Osteoblast (primary cell): ENCODE data around the gene ZMIZ1. TPM values are rescaled to one million over a fixed set of nuclear protein-coding genes. Genes with fewer than 3 reads are reported as not detected.

Experiments used
- DNase-seq: peaks from one replicate; pipeline ENCODE4 v3.0.0; 2011; ENCODE audit warnings: low spot score, mixed read lengths; ENCODE audit not compliant: insufficient read length; ENCODE audit errors: missing footprints
- H2AFZ ChIP-seq: 2 replicates; pipeline ENCODE4 v1.6.0; 2011; ENCODE audit warnings: mild to moderate bottlenecking, low read length
- H3K27ac ChIP-seq: 2 replicates; pipeline ENCODE4 v1.5.1; 2011; ENCODE audit warnings: mild to moderate bottlenecking, low read depth, low read length, moderate library complexity
- H3K27me3 ChIP-seq: 2 replicates; pipeline ENCODE4 v1.6.0; 2012; ENCODE audit warnings: mild to moderate bottlenecking, control low read depth, inconsistent platforms, low read length, moderate library complexity; ENCODE audit not compliant: insufficient read depth
- H3K36me3 ChIP-seq: 2 replicates; pipeline ENCODE4 v1.5.1; 2011; ENCODE audit warnings: mild to moderate bottlenecking, low read length, control low read depth, moderate library complexity; ENCODE audit not compliant: insufficient read depth
- H3K4me1 ChIP-seq: 2 replicates; pipeline ENCODE4 v1.5.1; 2011; ENCODE audit warnings: mild to moderate bottlenecking, low read length, control low read depth, moderate library complexity; ENCODE audit not compliant: insufficient read depth
- H3K4me2 ChIP-seq: 2 replicates; pipeline ENCODE4 v1.6.0; 2011; ENCODE audit warnings: mild to moderate bottlenecking, low read length; ENCODE audit not compliant: insufficient read depth
- H3K4me3 ChIP-seq: fragments of 200-600 bp; sonication (generic); 3 replicates; pipeline ENCODE4 v1.5.1; 2012; ENCODE audit warnings: mild to moderate bottlenecking, low read length, inconsistent platforms; ENCODE audit not compliant: insufficient read depth
- H3K79me2 ChIP-seq: 2 replicates; pipeline ENCODE4 v1.6.0; 2012; ENCODE audit warnings: mild to moderate bottlenecking, low read length, control low read depth, inconsistent platforms; ENCODE audit not compliant: insufficient read depth
- H3K9me3 ChIP-seq: 2 replicates; pipeline ENCODE4 v1.5.1; 2011; ENCODE audit warnings: low read depth, low read length, control low read depth
- H4K20me1 ChIP-seq: 2 replicates; pipeline ENCODE4 v1.6.0; 2012; ENCODE audit warnings: mild to moderate bottlenecking, low read length, control low read depth; ENCODE audit not compliant: insufficient read depth
- total RNA-seq: library from RNA; depleted of rRNA; stranded (reverse); fragments of >200 nt; gene quantifications from 2 replicates; pipeline ENCODE4 v1.2.3, GENCODE V29; 2012
- TF ChIP-seq, protein P1 (sequence below): IDR thresholded peaks from 2 replicates; pipeline ENCODE4 v1.5.1; 2011; ENCODE audit warnings: mild to moderate bottlenecking, low read depth, low read length, moderate library complexity; ENCODE audit errors: extremely low read depth

Gene ZMIZ1
- total RNA-seq, 1 donor = 40.9 TPM

DNA sequence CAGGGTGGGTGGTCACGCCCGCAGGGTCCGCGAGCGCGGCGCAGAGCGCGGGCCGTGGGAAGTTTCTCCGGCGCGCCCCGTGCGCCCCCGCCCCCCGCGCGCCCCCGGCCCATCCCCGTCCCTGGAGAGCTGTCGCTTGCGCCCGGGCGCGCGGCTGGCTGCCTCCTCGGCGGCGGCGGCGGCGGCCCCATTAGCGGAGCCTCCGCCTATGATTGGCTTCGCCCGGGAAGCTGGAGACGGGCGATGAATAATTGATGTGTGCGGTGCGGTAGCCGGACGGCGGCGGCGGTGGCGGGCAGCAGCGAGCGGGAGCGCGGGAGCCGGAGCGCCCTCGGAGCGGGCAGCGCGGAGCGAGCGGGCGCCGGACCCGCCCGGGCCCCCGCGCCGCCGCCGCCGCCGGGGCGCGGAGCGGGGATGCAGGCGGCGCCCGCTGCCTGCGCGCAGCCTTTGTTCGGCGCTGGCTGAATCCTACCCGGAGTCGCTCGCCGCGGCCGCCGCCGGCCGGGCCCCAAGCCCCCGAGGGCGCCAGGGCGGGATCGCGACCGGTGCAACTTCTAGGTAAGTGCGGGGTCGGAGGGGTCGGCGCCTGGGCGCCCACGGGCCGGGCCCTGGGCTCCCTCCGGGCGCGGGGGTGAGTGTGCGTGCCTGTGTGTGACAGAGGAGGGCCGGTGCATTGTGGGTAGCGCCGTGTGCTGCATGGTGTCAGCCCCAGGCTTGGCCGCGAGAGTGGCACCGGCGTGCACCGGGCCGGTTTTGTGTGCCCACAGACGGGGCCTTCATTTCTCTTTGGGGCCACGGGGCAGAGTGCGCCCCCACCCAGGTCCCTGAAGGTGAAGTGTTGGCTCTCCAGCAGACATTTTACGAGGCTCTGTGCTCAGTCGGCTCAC is 174.7 kb downstream of the ZMIZ1 start:
- DNase-seq = peak; percentile 97
- Histone ChIP-seq H3K36me3 (no peaks in the 10 kb centered on the region), H3K4me1 (peaks cover 68% of the 10 kb centered on the region), H3K9me3 (no peaks in the 10 kb centered on the region), H4K20me1 (peaks cover 43% of the 10 kb centered on the region), H3K27ac (peak overlapping the region; percentile 77), H3K27me3 (no peaks in the 10 kb centered on the region), H3K4me2 (peak overlapping the region; percentile 50), H2AFZ (no peak overlapping the region), H3K4me3 (peak overlapping the region; percentile 71), H3K79me2 (peaks cover 66% of the 10 kb centered on the region)
- TF ChIP-seq, protein P1, sequence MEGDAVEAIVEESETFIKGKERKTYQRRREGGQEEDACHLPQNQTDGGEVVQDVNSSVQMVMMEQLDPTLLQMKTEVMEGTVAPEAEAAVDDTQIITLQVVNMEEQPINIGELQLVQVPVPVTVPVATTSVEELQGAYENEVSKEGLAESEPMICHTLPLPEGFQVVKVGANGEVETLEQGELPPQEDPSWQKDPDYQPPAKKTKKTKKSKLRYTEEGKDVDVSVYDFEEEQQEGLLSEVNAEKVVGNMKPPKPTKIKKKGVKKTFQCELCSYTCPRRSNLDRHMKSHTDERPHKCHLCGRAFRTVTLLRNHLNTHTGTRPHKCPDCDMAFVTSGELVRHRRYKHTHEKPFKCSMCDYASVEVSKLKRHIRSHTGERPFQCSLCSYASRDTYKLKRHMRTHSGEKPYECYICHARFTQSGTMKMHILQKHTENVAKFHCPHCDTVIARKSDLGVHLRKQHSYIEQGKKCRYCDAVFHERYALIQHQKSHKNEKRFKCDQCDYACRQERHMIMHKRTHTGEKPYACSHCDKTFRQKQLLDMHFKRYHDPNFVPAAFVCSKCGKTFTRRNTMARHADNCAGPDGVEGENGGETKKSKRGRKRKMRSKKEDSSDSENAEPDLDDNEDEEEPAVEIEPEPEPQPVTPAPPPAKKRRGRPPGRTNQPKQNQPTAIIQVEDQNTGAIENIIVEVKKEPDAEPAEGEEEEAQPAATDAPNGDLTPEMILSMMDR = no peak

DNA sequence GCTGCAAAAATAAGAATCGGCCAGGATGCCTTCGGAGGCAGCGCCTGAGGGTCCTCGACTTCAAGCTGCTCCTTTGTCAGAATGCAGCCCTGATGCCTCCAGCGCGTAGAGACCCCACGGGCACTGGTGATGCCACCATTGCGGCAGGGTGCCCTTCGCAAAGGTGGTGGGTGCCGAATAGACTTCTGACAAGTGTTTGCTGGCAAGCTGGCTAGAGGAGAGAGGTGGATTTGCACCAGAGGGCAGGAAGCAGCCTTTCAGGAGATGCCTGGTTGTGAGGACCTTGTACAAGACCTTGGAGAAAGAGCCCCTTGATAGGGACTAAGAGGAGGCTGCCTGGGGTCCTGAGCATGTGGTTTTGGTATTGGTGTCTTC is 175.3 kb downstream of the ZMIZ1 start:
- Histone ChIP-seq H2AFZ (no peak overlapping the region), H3K9me3 (no peaks in the 10 kb centered on the region), H4K20me1 (peaks cover 43% of the 10 kb centered on the region), H3K27me3 (no peaks in the 10 kb centered on the region), H3K36me3 (peaks cover 2% of the 10 kb centered on the region), H3K4me3 (peak overlapping the region; percentile 58), H3K4me2 (peak overlapping the region; percentile 50), H3K27ac (peak overlapping the region; percentile 77), H3K4me1 (peaks cover 68% of the 10 kb centered on the region), H3K79me2 (peaks cover 72% of the 10 kb centered on the region)
- TF ChIP-seq, protein P1 = no peak
- DNase-seq = no peak

DNA sequence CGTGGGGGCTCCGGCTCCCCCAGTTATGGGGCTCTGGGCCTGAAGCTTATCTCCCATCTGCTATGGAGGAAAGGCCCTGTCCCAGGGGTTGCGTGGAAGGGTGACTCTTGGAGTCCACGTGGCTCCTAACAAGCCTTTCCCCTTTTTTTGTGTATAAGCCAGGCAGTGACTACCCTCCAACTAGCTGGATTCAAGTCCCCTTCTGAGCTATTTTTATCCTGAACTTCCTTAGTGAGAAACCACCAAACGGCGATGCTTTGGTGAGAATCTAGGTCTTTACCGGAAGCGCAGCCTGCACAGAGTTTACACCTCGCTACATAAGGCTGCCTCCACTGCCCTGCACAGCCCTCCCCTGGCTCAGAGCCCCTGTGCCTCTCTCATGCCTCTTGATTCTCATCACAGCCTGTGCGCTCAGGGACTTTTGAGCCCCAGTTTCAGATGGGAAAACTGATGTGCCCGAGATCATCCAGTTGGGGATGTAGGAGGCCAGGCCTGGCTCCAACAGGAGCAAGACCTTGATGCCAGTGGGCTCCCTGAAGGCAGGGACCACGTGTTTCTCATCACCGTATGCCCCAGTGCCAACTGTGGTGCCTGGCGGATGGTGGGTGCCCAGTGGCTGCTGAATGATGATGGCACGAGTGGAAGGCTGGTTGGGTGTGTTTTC is 176.2 kb downstream of the ZMIZ1 start:
- Histone ChIP-seq H3K27ac (peak overlapping the region; percentile 77), H2AFZ (no peak overlapping the region), H3K36me3 (peaks cover 6% of the 10 kb centered on the region), H3K9me3 (no peaks in the 10 kb centered on the region), H4K20me1 (peaks cover 46% of the 10 kb centered on the region), H3K79me2 (peaks cover 81% of the 10 kb centered on the region), H3K4me3 (peak overlapping the region; percentile 14), H3K4me1 (peaks cover 64% of the 10 kb centered on the region), H3K27me3 (no peaks in the 10 kb centered on the region), H3K4me2 (peak overlapping the region; percentile 50)
- TF ChIP-seq, protein P1 = no peak
- DNase-seq = peak; percentile 97
